IMR-90 (cell line): ENCODE measurements around the gene PSMD1. TPM values are rescaled to one million over a fixed set of nuclear protein-coding genes. Genes with fewer than 3 reads are reported as not detected.

Source experiments
- ATAC-seq: fragments of 200-7000 bp; cut with Tn5 transposase; 2 replicates; pipeline ENCODE4 v1.9.1; 2020; ENCODE audit warnings: low read depth, mild to moderate bottlenecking, moderate library complexity
- BruUV-seq: library from RNA; stranded (reverse); fragments of 400-500 nt; replicated peaks from 2 replicates; lab custom pipeline; 2021; lab: Mats Ljungman, UMichigan
- CTCF ChIA-PET: fragments of 300-600 bp; formaldehyde crosslinking; extraction: SDS; loops from one replicate; lab custom pipeline; 2021; ENCODE audit warnings: antibody characterized with exemption; lab: Yijun Ruan, JAX
- POLR2A ChIA-PET: fragments of 300-600 bp; sonication (Branson Sonifier 250); formaldehyde crosslinking; loops from one replicate; lab custom pipeline; 2022; ENCODE audit warnings: antibody characterized with exemption; ENCODE audit not compliant: unreplicated experiment; lab: Charles Lee
- DNase-seq: peaks from one replicate; pipeline ENCODE4 v3.0.0; 2013
- H2AFZ ChIP-seq: replicated peaks from 2 replicates; pipeline ENCODE3; 2013; ENCODE audit warnings: low read length, mild to moderate bottlenecking; ENCODE audit not compliant: poor library complexity
- H2AK5ac ChIP-seq: 2 replicates; pipeline ENCODE4 v1.6.1; 2013; ENCODE audit warnings: low read depth, low read length, inconsistent platforms
- H2AK9ac ChIP-seq: replicated peaks from 2 replicates; pipeline ENCODE3; 2013; ENCODE audit warnings: mild to moderate bottlenecking, low read depth, low read length, moderate library complexity; ENCODE audit not compliant: poor library complexity
- H2BK120ac ChIP-seq: 2 replicates; pipeline ENCODE4 v1.6.1; 2013; ENCODE audit warnings: low read depth, low read length, inconsistent platforms
- H2BK15ac ChIP-seq: 3 replicates; pipeline ENCODE4 v1.6.1; 2013; ENCODE audit warnings: low read depth, low read length, inconsistent platforms
- H2BK20ac ChIP-seq: 2 replicates; pipeline ENCODE4 v1.6.1; 2013; ENCODE audit warnings: low read depth, mild to moderate bottlenecking, inconsistent platforms, low read length, moderate library complexity
- H2BK5ac ChIP-seq: 2 replicates; pipeline ENCODE4 v1.6.1; 2013; ENCODE audit warnings: mild to moderate bottlenecking, low read depth, low read length, inconsistent platforms; ENCODE audit not compliant: poor library complexity, severe bottlenecking
- H3K14ac ChIP-seq: replicated peaks from 2 replicates; pipeline ENCODE4 v1.6.1; 2013; ENCODE audit warnings: low read depth, low read length, inconsistent platforms
- H3K18ac ChIP-seq: 2 replicates; pipeline ENCODE4 v1.6.1; 2013; ENCODE audit warnings: low read depth, low read length, control low read depth
- H3K23ac ChIP-seq: 2 replicates; pipeline ENCODE4 v1.6.1; 2013; ENCODE audit warnings: low read depth, low read length, inconsistent platforms
- H3K27ac ChIP-seq: 2 replicates; pipeline ENCODE4 v1.5.1; 2013; ENCODE audit warnings: mild to moderate bottlenecking, control low read depth, low read length; ENCODE audit not compliant: insufficient read depth
- H3K27me3 ChIP-seq: 2 replicates; pipeline ENCODE4 v1.6.1; 2013; ENCODE audit warnings: low read length; ENCODE audit not compliant: control insufficient read depth, insufficient read depth
- H3K36me3 ChIP-seq: 2 replicates; pipeline ENCODE4 v1.6.1; 2013; ENCODE audit warnings: low read length, mixed read lengths; ENCODE audit not compliant: control insufficient read depth, insufficient read depth
- H3K4ac ChIP-seq: 2 replicates; pipeline ENCODE4 v1.6.1; 2013; ENCODE audit warnings: low read depth, low read length, inconsistent platforms
- H3K4me1 ChIP-seq: 2 replicates; pipeline ENCODE4 v1.6.1; 2013; ENCODE audit warnings: low read length, mixed read lengths; ENCODE audit not compliant: control insufficient read depth, insufficient read depth
- H3K4me2 ChIP-seq: 2 replicates; pipeline ENCODE4 v1.6.1; 2013; ENCODE audit warnings: low read depth, mild to moderate bottlenecking, control low read depth, low read length, moderate library complexity
- H3K4me3 ChIP-seq: 2 replicates; pipeline ENCODE4 v1.5.1; 2013; ENCODE audit warnings: low read depth, mild to moderate bottlenecking, control low read depth, low read length, moderate library complexity; ENCODE audit not compliant: insufficient read depth
- H3K56ac ChIP-seq: 2 replicates; pipeline ENCODE4 v1.6.1; 2013; ENCODE audit warnings: low read length, inconsistent platforms; ENCODE audit not compliant: insufficient read depth; ENCODE audit errors: extremely low read depth
- H3K79me1 ChIP-seq, 2 experiments: 2 replicates each; pipeline ENCODE4 v1.6.1; 2013; ENCODE audit warnings: low read length in 2 of 2, inconsistent platforms in 1 of 2, low read depth in 1 of 2
- H3K9ac ChIP-seq: 2 replicates; pipeline ENCODE4 v1.6.1; 2013; ENCODE audit warnings: low read depth, low read length, control low read depth
- H3K9me1 ChIP-seq: 2 replicates; pipeline ENCODE4 v1.6.1; 2013; ENCODE audit warnings: low read length, inconsistent platforms; ENCODE audit not compliant: insufficient read depth
- H3K9me3 ChIP-seq: 2 replicates; pipeline ENCODE4 v1.6.1; 2013; ENCODE audit warnings: low read length; ENCODE audit not compliant: control insufficient read depth, insufficient read depth
- H4K20me1 ChIP-seq: 2 replicates; pipeline ENCODE4 v1.6.1; 2013; ENCODE audit warnings: low read length, inconsistent platforms; ENCODE audit not compliant: insufficient read depth
- H4K5ac ChIP-seq: 2 replicates; pipeline ENCODE4 v1.6.1; 2013; ENCODE audit warnings: mild to moderate bottlenecking, low read depth, low read length, control low read depth
- H4K8ac ChIP-seq, 2 experiments: 2 replicates each; pipeline ENCODE4 v1.6.1; 2013; ENCODE audit warnings: low read depth in 2 of 2, low read length in 2 of 2, control low read depth in 1 of 2, inconsistent platforms in 1 of 2
- H4K91ac ChIP-seq: 2 replicates; pipeline ENCODE4 v1.6.1; 2013; ENCODE audit warnings: low read depth, low read length, inconsistent platforms; ENCODE audit not compliant: insufficient read depth
- BHLHE40 ChIP-seq: fragments of 150-350 bp; IDR thresholded peaks from 2 replicates; pipeline ENCODE4 v1.6.1; 2016; ENCODE audit warnings: mild to moderate bottlenecking, low read depth, low read length
- CEBPB ChIP-seq: IDR thresholded peaks from 2 replicates; pipeline ENCODE4 v1.6.1; 2012; ENCODE audit warnings: low read depth, low read length, improper control_type of control experiment
- NFE2L2 ChIP-seq: fragments of 150-350 bp; IDR thresholded peaks from 2 replicates; pipeline ENCODE4 v1.6.1; 2016; ENCODE audit warnings: low read depth, mild to moderate bottlenecking, low read length
- POLR2A ChIP-seq: IDR thresholded peaks from 2 replicates; pipeline ENCODE4 v1.6.1; 2012; ENCODE audit warnings: mild to moderate bottlenecking, low read depth, low read length
- RCOR1 ChIP-seq: IDR thresholded peaks from 2 replicates; pipeline ENCODE4 v1.6.1; 2012; ENCODE audit warnings: mild to moderate bottlenecking, low read length, improper control_type of control experiment; ENCODE audit not compliant: insufficient replicate concordance
- WGBS, 2 experiments: methylation state at CpG; one replicate each; pipeline versions ENCODE4 v1.1.5 to v1.1.7; 2013; ENCODE audit warnings: missing lambda C conversion rate in 2 of 2; ENCODE audit not compliant: insufficient read length in 1 of 2; ENCODE audit errors: extremely low coverage in 2 of 2; 5-methylcytosine and 5-hydroxymethylcytosine counted together
- dilution Hi-C: fragments of 300-500 bp; cut with HindIII; formaldehyde crosslinking; loops from one replicate; pipeline ENCODE4 v1.14.3; 2018; ENCODE audit warnings: low sequenced_read_pairs; ENCODE audit not compliant: unreplicated experiment
- in situ Hi-C: fragments of 300-500 bp; cut with MboI; formaldehyde crosslinking; loops from 3 replicates; pipeline ENCODE4 v1.14.3; 2019; ENCODE audit warnings: low sequenced_read_pairs, inconsistent platforms, mixed read lengths
- intact Hi-C: fragments of 100-400 bp; cut with micrococcal nuclease; formaldehyde crosslinking; loops from 2 replicates; pipeline ENCODE4 v1.10.0; 2022
- polyA plus RNA-seq, 3 experiments: library from polyadenylated mRNA; depleted of rRNA; stranded (reverse); fragments of >200 nt; gene quantifications; 2 replicates each; pipeline ENCODE4 v1.2.3, GENCODE V29; 2012; ENCODE audit warnings: low replicate concordance in 1 of 3
- total RNA-seq: library from RNA; depleted of rRNA; stranded (reverse); fragments of >200 nt; gene quantifications from 2 replicates; pipeline ENCODE4 v1.2.3, GENCODE V29; 2012
- TF ChIP-seq, protein P1 (sequence below): fragments of 150-350 bp; IDR thresholded peaks from 2 replicates; pipeline ENCODE4 v1.6.1; 2017; ENCODE audit warnings: mild to moderate bottlenecking, antibody characterized with exemption, low read length, low read depth

PSMD1 gene
- total and polyA plus RNA-seq, 2 of the 4 experiments (the other 2 are of a cell fraction), result 89.8 to 181 TPM

DNA sequence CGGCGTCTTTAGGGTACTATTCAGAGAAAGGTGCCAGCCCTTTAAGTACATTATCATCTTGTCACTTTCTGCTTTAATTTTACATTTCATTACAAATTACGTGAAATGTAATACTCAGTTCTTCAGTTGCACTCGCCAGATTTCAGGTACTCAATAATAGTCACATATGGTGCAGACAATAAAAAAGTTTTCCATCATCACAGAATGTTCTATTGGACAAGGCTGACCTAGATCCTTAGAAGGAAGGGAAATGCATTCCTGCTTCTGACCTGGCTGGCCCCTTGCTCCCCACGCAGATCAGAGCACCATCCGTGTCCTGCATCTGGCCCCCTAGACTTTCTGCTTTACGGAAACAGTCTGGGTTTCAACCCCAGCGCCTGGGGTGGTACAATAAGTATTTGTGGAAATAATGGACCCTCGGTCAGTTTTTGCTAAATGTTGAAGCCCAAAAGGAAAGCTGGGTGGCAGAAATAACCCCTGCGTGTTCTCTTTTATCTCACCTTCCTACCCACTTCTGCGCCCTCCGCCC is 20.0 kb upstream of the PSMD1 start:
- Histone ChIP-seq H2BK15ac (no peak overlapping the region), H2BK20ac (no peak overlapping the region), H3K56ac (no peak overlapping the region), H3K4me1 (no peaks in the 10 kb centered on the region), H3K18ac (no peak overlapping the region), H3K4ac (no peak overlapping the region), H3K23ac (no peak overlapping the region), H3K9me1 (peaks cover 2% of the 10 kb centered on the region; the same call in 1 of the 2 replicates), H3K9me3 (peaks cover 3% of the 10 kb centered on the region; the same call in 1 of the 2 replicates), H4K20me1 (no peaks in the 10 kb centered on the region), H2BK5ac (no peak overlapping the region), H4K5ac (no peak overlapping the region), H3K27ac (no peak overlapping the region), H3K36me3 (no peaks in the 10 kb centered on the region), H2BK120ac (no peak overlapping the region), H3K14ac (no peak overlapping the region), H3K4me3 (no peak overlapping the region), H3K27me3 (peaks cover 74% of the 10 kb centered on the region), H4K8ac (no peak overlapping the region), H2AK5ac (no peak overlapping the region), H2AK9ac (no peak overlapping the region), H2AFZ (no peak overlapping the region), H4K91ac (no peak overlapping the region), H3K9ac (no peak overlapping the region), H3K4me2 (no peak overlapping the region), H3K79me1 (no peaks in the 10 kb centered on the region)
- ChIA-PET CTCF (no interaction called here), POLR2A (no interaction called here)
- intact Hi-C loops, result no loop called here
- no TSS peak for BruUV-seq
- TF ChIP-seq CEBPB (no peak), RCOR1 (no peak), POLR2A (no peak), NFE2L2 (no peak), BHLHE40 (no peak)
- TF ChIP-seq, protein P1, sequence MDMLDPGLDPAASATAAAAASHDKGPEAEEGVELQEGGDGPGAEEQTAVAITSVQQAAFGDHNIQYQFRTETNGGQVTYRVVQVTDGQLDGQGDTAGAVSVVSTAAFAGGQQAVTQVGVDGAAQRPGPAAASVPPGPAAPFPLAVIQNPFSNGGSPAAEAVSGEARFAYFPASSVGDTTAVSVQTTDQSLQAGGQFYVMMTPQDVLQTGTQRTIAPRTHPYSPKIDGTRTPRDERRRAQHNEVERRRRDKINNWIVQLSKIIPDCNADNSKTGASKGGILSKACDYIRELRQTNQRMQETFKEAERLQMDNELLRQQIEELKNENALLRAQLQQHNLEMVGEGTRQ, result no peak
- no peak for ATAC-seq
- dilution Hi-C loops, result no loop called here
- no peak for DNase-seq
- in situ Hi-C loops, result no loop called here
- 20% methylated on average over 1 of the region's 12 CpGs; no CpG with 5 or more reads in 1 of the 2 experiments for WGBS, 2 experiments
